HG02763 (cell line): Measurements from ENCODE around the gene OR1F1.
A peak's percentile ranks its signal among the peaks of the same experiment; 100 is the strongest.
"Not testable (repeated sequence)": the region's sequence is repeated elsewhere in the genome, so short reads cannot be mapped to it uniquely, and the experiment has no call there.

Experiments
- ATAC-seq: cut with Tn5 transposase; IDR thresholded peaks from one replicate; pipeline ENCODE4 v1.9.1; 2021; ENCODE audit warnings: mild to moderate bottlenecking, moderate library complexity; ENCODE audit not compliant: unreplicated experiment

Gene OR1F1

DNA sequence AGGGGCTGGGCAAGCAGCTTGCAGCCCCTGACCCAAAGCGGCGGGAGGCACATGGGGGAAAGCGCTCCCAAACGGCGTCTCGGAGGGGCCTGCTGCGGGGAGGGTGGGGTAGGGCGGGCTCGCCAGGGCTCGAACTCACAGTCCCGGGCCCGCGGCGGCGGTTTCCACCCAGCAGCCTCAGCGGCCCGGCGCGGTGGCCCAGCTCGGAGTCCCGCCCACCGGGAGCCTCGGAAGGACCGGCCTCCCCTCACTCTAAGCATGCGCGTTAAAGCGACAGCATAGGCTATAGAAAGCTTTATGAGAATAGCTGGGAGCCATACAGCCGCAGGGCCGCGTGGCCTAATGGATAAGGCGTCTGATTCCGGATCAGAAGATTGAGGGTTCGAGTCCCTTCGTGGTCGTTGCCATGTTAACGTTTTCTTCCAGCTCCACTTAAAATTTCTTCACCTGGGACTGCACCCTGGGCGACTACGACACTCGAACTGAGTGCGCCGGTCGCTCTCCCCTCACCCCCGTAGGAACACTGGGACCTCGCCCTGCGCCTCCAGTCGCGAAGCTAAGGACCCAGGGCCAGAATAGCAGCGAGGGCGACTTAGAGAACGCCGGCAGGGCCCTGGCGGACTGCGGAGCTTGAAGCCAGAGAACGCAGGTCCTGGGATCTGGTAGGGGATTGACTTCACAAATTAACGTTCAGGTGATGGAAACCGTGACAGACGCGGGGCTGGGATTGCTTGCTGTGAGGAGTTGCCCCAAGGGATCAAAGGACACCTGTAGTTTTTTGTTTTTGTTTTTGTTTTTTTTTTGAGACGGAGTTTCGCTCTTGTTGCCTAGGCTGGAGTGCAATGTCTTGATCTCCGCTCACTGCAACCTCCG is 37.4 kb upstream of the OR1F1 start:
- peak; percentile 81 for ATAC-seq

GRCh38 chr16:3152027-3152276 is 36.1 kb upstream of the OR1F1 start:
- no peak for ATAC-seq

DNA sequence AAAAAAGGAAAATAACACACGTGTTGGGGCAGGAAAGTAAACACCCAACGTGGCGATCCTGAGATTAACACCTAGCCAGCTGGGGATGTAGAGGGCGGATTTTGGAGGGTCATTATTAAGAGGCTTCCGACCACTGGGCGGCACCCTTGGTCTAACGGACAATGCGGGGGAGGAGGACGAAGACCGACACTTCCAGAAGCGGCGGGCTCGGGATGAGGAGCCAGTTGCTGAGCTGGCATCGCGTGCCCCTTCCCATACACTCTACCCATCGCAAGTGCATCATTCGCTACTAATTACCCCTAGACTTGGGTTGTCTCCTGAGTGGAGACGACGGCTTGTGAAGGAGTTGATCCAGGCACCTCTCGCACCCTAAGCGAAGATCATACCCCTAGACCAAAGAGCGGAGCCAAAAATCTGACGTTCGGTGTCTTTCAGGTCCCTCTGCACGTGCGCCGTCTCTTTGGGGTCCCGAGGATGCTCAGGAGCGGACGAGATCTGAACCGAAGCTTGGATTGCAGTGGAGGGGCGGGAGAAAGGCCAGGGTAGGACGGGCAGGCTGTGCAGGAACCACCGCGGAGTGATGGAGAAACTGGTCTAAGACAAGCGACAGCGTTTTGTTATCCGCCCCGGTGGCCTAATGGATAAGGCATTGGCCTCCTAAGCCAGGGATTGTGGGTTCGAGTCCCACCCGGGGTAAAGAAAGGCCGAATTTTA is 35.6 kb upstream of the OR1F1 start:
- ATAC-seq = no peak

GRCh38 chr16:3152991-3153368 is 35.0 kb upstream of the OR1F1 start:
- no peak for ATAC-seq

GRCh38 chr16:3155181-3155580 is 32.8 kb upstream of the OR1F1 start:
- no peak for ATAC-seq

GRCh38 chr16:3155972-3156371 is 32.0 kb upstream of the OR1F1 start:
- no peak for ATAC-seq

GRCh38 chr16:3157229-3158025 is 30.6 kb upstream of the OR1F1 start:
- ATAC-seq = no peak

- ATAC-seq = no peak
Observed at GRCh38 chr16:3158026-3158509, 29.9 kb upstream of the OR1F1 start.

- ATAC-seq = no peak
Observed at GRCh38 chr16:3158510-3159314, 29.3 kb upstream of the OR1F1 start.

GRCh38 chr16:3161235-3162018 is 26.6 kb upstream of the OR1F1 start:
- no peak for ATAC-seq

DNA sequence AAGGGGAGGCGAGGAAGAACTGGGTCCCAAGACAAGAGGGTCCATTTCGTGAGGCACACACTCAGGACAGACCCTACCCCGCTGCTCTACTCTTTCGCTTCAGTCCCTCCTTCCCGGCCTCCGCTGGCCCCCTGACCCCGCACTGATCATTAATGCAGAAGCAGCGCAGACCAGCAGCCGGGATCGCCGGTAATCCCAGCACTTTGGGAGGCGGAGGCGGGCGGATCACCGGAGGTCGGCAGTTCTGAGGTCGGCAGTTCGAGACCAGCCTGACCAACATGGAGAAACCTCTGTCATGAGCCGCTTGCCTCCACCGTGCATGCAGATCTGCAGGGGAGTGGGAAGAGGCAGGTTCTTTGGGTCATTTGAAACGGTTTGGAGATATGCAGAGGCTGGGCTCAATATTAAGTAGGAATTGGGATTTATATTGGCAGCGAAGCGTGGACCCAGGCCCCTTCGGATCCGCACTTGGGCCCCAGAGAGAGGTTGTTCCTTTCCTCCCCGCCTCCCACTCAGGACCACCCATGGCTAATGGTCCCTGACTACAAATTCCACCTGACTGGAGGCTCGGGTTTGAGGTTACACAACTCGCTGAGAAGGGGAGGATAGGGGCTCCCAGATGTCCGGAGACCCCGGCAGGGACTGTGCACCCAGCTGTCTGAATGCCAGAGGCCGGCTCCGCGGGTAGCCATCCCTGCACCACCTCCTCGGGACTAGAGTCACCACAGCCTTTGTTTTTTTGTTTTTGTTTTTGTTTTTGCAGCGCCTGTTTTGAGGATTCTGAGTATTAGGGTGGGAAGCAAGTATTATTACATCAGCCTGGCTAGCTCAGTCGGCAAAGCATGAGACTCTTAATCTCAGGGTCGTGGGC is 23.6 kb upstream of the OR1F1 start:
- ATAC-seq = no peak

GRCh38 chr16:3165111-3165822 is 22.7 kb upstream of the OR1F1 start:
- no peak for ATAC-seq

DNA sequence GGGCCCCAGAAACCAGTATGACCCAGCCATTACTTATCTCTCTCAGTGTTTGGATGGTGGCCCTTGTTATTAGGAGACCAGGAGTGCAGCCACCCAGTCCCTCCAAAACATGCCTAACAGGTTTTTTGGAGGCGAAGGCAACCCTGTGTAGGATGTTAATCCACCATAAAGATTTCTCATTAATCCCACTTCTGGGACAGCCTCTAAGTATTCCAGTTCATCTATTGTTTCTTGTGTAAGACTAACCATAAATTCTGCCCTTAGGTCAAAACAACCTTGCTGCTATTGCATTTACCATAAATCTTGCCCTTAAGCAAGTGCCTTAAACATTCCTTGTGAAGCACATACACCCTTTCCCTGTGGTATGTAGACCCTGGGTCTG is 21.5 kb upstream of the OR1F1 start:
- ATAC-seq = no peak

GRCh38 chr16:3168729-3169128 is 19.3 kb upstream of the OR1F1 start:
- ATAC-seq = not testable (repeated sequence)

DNA sequence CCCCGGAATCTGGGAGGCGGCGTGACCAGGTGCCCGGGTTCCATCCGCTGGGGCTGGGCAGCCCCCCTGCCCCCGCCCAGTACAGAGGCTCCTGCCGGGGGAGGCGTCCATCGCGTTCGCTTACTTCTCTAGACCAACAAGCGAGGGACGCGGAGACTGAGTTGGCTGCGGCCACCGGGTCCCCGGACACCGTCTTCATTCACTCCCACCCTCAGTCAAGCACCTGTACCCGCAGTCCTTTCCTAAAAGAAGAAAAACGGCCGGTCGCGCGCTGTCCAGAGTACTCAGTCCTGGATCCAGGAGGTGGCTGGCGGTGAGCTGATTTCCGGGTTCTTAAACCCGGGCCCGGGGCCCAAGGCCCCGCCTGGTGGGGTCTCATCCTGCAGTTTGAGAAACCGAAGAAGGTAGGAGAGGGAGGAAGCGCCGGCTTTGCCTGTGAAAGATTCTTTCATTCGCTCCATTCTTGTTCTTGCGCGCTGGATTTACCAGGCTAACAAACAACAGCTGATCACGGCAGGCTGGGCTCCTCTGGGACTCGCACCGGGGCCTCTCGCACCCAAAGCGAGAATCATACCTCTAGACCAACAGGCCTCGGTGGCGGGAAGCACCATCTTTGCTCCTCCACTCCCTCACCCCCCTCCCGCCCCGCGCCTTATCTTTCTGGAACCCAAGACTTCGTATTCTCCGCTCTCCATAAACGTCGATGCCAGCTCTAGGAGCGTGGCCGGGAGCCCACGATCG is 17.4 kb upstream of the OR1F1 start:
- no peak for ATAC-seq

- no peak for ATAC-seq
Observed at GRCh38 chr16:3171181-3171854, 16.7 kb upstream of the OR1F1 start.
